K562 (cell line): Measurements from ENCODE around the gene ASZ1. TPM values are rescaled to one million over a fixed set of nuclear protein-coding genes. Genes with fewer than 3 reads are reported as not detected.

Experiments
- ARID2 ChIP-seq: fragments of 450-650 bp; IDR thresholded peaks from 2 replicates; pipeline ENCODE4 v1.6.1; 2017; ENCODE audit warnings: antibody characterized with exemption, mild to moderate bottlenecking
- BMI1 ChIP-seq: fragments of 150-350 bp; IDR thresholded peaks from 2 replicates; pipeline ENCODE4 v1.6.1; 2014; ENCODE audit warnings: low read length
- PCBP2 ChIP-seq: fragments of 200-400 bp; formaldehyde crosslinking; IDR thresholded peaks from 2 replicates; pipeline ENCODE4 v1.6.1; 2018; ENCODE audit warnings: low read length, low read depth, mild to moderate bottlenecking, moderate library complexity; ENCODE audit not compliant: poor library complexity, severe bottlenecking
- ZNF583 ChIP-seq: fragments of 250-450 bp; sonication (Bioruptor Pico); IDR thresholded peaks from 2 replicates; pipeline ENCODE4 v1.4.0; 2020
- polyA plus RNA-seq, 8 experiments: library from polyadenylated mRNA; depleted of rRNA in 4 of 8; stranded (reverse) in 5 of 8; unstranded in 3 of 8; fragments of >200 nt; fragmentation: Nextera tagmentation in 2 of 8; fragmentation: Illumina TruSeq in 1 of 8; extraction: Ambion mirVana in 2 of 8; extraction: Trizol in 1 of 8; gene quantifications; 2 replicates each; pipeline versions ENCODE4 v1.2.1 to v1.2.3, GENCODE V29; 2011 to 2014; ENCODE audit warnings: inconsistent platforms in 1 of 8, missing spikeins in 1 of 8
- total RNA-seq, 7 experiments: library from RNA; depleted of rRNA in 6 of 7; stranded (reverse); fragments of >200 nt in 6 of 7; fragmentation: Illumina TruSeq in 2 of 7; extraction: Trizol in 2 of 7; gene quantifications; 2 replicates each; pipeline versions ENCODE4 v1.2.1 to v1.2.3, GENCODE V29; 2011 to 2021; ENCODE audit warnings: low replicate concordance in 1 of 7
- TF ChIP-seq, protein P1 (sequence below): sonication (generic); formaldehyde crosslinking; IDR thresholded peaks from 2 replicates; pipeline ENCODE4 v1.8.0; 2023; ENCODE audit warnings: missing genetic modification reagents, mild to moderate bottlenecking, borderline replicate concordance
- TF ChIP-seq, protein P2 (sequence below): sonication (generic); formaldehyde crosslinking; IDR thresholded peaks from 2 replicates; pipeline ENCODE4 v1.8.1; 2023; ENCODE audit warnings: mild to moderate bottlenecking, missing genetic modification reagents, moderate library complexity

ASZ1 gene
- total and polyA plus RNA-seq, 9 of the 15 experiments (the other 6 are each of a cell fraction or from before 2014, with no cell fraction given) = not detected

DNA sequence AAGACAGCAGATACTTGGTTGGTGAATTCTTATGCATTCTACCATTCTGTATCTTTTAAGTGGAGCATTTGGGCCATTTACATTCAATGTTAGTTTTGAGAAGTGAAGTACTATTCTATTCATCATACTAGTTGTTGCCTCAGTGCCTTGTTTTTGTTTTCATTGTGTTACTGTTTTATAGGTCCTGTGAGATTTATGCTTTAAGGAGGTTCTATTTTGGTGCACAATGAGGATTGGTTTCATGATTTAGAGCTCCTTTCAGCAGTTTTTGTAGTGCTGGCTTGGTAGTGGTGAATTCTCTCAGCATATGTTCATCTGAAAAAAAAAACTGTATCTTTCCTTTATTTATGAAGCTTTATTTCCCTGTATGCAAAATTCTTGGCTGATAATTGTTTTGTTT is 81.1 kb downstream of the ASZ1 start (continued):
- TF ChIP-seq, protein P1, sequence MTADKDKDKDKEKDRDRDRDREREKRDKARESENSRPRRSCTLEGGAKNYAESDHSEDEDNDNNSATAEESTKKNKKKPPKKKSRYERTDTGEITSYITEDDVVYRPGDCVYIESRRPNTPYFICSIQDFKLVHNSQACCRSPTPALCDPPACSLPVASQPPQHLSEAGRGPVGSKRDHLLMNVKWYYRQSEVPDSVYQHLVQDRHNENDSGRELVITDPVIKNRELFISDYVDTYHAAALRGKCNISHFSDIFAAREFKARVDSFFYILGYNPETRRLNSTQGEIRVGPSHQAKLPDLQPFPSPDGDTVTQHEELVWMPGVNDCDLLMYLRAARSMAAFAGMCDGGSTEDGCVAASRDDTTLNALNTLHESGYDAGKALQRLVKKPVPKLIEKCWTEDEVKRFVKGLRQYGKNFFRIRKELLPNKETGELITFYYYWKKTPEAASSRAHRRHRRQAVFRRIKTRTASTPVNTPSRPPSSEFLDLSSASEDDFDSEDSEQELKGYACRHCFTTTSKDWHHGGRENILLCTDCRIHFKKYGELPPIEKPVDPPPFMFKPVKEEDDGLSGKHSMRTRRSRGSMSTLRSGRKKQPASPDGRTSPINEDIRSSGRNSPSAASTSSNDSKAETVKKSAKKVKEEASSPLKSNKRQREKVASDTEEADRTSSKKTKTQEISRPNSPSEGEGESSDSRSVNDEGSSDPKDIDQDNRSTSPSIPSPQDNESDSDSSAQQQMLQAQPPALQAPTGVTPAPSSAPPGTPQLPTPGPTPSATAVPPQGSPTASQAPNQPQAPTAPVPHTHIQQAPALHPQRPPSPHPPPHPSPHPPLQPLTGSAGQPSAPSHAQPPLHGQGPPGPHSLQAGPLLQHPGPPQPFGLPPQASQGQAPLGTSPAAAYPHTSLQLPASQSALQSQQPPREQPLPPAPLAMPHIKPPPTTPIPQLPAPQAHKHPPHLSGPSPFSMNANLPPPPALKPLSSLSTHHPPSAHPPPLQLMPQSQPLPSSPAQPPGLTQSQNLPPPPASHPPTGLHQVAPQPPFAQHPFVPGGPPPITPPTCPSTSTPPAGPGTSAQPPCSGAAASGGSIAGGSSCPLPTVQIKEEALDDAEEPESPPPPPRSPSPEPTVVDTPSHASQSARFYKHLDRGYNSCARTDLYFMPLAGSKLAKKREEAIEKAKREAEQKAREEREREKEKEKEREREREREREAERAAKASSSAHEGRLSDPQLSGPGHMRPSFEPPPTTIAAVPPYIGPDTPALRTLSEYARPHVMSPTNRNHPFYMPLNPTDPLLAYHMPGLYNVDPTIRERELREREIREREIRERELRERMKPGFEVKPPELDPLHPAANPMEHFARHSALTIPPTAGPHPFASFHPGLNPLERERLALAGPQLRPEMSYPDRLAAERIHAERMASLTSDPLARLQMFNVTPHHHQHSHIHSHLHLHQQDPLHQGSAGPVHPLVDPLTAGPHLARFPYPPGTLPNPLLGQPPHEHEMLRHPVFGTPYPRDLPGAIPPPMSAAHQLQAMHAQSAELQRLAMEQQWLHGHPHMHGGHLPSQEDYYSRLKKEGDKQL = no peak
- TF ChIP-seq ARID2 = no peak
- TF ChIP-seq PCBP2 = no peak
- no peak for TF ChIP-seq BMI1
- TF ChIP-seq ZNF583 = no peak
- TF ChIP-seq, protein P2, sequence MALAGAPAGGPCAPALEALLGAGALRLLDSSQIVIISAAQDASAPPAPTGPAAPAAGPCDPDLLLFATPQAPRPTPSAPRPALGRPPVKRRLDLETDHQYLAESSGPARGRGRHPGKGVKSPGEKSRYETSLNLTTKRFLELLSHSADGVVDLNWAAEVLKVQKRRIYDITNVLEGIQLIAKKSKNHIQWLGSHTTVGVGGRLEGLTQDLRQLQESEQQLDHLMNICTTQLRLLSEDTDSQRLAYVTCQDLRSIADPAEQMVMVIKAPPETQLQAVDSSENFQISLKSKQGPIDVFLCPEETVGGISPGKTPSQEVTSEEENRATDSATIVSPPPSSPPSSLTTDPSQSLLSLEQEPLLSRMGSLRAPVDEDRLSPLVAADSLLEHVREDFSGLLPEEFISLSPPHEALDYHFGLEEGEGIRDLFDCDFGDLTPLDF (CRISPR knock-in tag) = no peak
